H1 (cell line): ENCODE measurements around the gene EEPD1. TPM values are rescaled to one million over a fixed set of nuclear protein-coding genes. Genes with fewer than 3 reads are reported as not detected.

Experiments used
- BRCA1 ChIP-seq: IDR thresholded peaks from 2 replicates; pipeline ENCODE4 v1.6.1; 2012; ENCODE audit warnings: low read depth, low read length, improper control_type of control experiment
- PHF8 ChIP-seq: fragments of 200-600 bp; sonication (generic); conservative IDR thresholded peaks from 2 replicates; pipeline ENCODE4 v1.7.1; 2012; ENCODE audit warnings: low read depth, mild to moderate bottlenecking, inconsistent platforms, low read length, moderate library complexity
- polyA plus RNA-seq, 7 experiments: library from polyadenylated mRNA; depleted of rRNA in 3 of 7; stranded (reverse) in 5 of 7; unstranded in 2 of 7; fragments of >200 nt in 5 of 7; fragments of 200-250 nt in 2 of 7; gene quantifications; 1 replicate in 5 of 7; 2 replicates in 1 of 7; 4 replicates in 1 of 7; pipeline versions ENCODE4 v1.2.1 to v1.2.3, GENCODE V29; 2011 to 2013; ENCODE audit warnings: missing spikeins in 2 of 7, mixed read lengths in 2 of 7
- total RNA-seq: library from RNA; stranded (reverse); fragmentation: NEBNext Ultra II Directional; extraction: Animal tissue kit (Norgen Biotek cat#: 25700); gene quantifications from 2 replicates; pipeline ENCODE4 v1.2.1, GENCODE V29; 2021

The EEPD1 gene
- total and polyA plus RNA-seq, 2 of the 8 experiments (the other 6 are each of a cell fraction or from before 2014, with no cell fraction given), result 3.1 to 7.8 TPM

GRCh38 chr7:36219429-36219828, 66.4 kb downstream of the EEPD1 start (continued):
- TF ChIP-seq PHF8 (no peak), BRCA1 (no peak)
- TF ChIP-seq, all 59 proteins: peak for 0
